Fibroblast of lung (primary cell): ENCODE data around the gene APBA2.

Source experiments
- EZH2 ChIP-seq: IDR thresholded peaks from 2 replicates; pipeline ENCODE4 v1.5.1; 2012; ENCODE audit warnings: low read length, control low read depth, mild to moderate bottlenecking; ENCODE audit errors: missing control alignments
- TF ChIP-seq, protein P1 (sequence below), 2 donors: IDR thresholded peaks in 1 of 2; conservative IDR thresholded peaks in 1 of 2; 1 replicate in 1 of 2; 2 replicates in 1 of 2; pipeline ENCODE4 v1.5.1; 2011 to 2012; ENCODE audit warnings: low read length in 2 of 2, control low read depth in 1 of 2, inconsistent platforms in 1 of 2, low read depth in 1 of 2, mild to moderate bottlenecking in 1 of 2

DNA sequence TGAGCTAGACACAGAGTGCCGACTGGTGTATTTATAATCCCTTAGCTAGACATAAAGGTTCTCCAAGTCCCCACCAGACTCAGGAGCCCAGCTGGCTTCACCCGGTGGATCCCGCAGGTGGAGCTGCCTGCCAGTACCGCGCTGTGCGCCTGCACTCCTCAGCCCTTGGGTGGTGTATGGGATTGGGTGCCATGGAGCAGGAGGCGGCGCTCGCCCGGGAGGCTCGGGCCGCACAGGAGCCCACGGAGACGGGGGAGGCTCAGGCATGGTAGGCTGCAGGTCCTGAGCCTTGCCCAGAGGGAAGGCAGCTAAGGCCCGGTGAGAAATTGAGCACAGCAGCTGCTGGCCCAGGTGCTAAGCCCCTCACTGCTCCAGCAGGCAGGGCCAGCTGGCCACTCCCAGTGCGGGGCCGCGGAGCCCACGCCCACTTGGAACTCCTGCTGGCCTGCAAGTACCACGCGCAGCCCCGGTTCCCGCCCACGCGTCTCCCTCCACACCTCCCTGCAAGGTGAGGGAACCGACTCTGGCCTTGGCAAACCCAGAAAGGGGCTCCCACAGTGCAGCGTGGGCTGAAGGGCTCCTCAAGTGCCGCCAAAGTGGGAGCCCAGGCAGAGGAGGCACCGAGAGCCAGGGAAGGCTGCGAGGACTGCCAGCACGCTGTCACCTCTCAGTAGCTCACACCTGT is 274.1 kb downstream of the APBA2 start:
- TF ChIP-seq, protein P1, sequence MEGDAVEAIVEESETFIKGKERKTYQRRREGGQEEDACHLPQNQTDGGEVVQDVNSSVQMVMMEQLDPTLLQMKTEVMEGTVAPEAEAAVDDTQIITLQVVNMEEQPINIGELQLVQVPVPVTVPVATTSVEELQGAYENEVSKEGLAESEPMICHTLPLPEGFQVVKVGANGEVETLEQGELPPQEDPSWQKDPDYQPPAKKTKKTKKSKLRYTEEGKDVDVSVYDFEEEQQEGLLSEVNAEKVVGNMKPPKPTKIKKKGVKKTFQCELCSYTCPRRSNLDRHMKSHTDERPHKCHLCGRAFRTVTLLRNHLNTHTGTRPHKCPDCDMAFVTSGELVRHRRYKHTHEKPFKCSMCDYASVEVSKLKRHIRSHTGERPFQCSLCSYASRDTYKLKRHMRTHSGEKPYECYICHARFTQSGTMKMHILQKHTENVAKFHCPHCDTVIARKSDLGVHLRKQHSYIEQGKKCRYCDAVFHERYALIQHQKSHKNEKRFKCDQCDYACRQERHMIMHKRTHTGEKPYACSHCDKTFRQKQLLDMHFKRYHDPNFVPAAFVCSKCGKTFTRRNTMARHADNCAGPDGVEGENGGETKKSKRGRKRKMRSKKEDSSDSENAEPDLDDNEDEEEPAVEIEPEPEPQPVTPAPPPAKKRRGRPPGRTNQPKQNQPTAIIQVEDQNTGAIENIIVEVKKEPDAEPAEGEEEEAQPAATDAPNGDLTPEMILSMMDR (conservative IDR thresholded peaks at IDR 0.05 in 1 of 2, IDR thresholded peaks at IDR 0.05 in 1 of 2; ENCODE audit: low read depth in 1 of 2, low read length in 2 of 2): no peak
- no peak for TF ChIP-seq EZH2
